Nephron (organoid): ENCODE results near the gene CCDC69.
A peak's percentile ranks its signal among the peaks of the same experiment; 100 is the strongest.
"Not testable (repeated sequence)": the region's sequence is repeated elsewhere in the genome, so short reads cannot be mapped to it uniquely, and the experiment has no call there.

Experiments used
- H3K27ac Mint-ChIP-seq, 3 experiments: 2 replicates each; pipeline ENCODE4 v1.8.0; 2020; ENCODE audit warnings: mixed read lengths in 3 of 3, mild to moderate bottlenecking in 2 of 3, moderate library complexity in 1 of 3
- H3K27me3 Mint-ChIP-seq: 2 replicates; pipeline ENCODE4 v1.8.0; 2021; ENCODE audit warnings: low read depth, mild to moderate bottlenecking, moderate library complexity, mixed read lengths
- H3K36me3 Mint-ChIP-seq: 2 replicates; pipeline ENCODE4 v1.8.0; 2020; ENCODE audit warnings: low read depth, mixed read lengths
- H3K4me1 Mint-ChIP-seq: 2 replicates; pipeline ENCODE4 v1.8.0; 2020; ENCODE audit warnings: mixed read lengths
- H3K4me3 Mint-ChIP-seq, 3 experiments: 2 replicates each; pipeline ENCODE4 v1.8.0; 2020; ENCODE audit warnings: mild to moderate bottlenecking in 3 of 3, mixed read lengths in 3 of 3, moderate library complexity in 2 of 3
- H3K9me3 Mint-ChIP-seq: 2 replicates; pipeline ENCODE4 v1.8.0; 2020; ENCODE audit warnings: mixed read lengths
- TF ChIP-seq, protein P1 (sequence below), 3 experiments: fragments of 200-600 bp; sonication (generic); IDR thresholded peaks; one replicate each; pipeline ENCODE4 v1.5.0; 2021; ENCODE audit warnings: antibody characterized with exemption in 3 of 3; ENCODE audit not compliant: unreplicated experiment in 3 of 3

CCDC69 gene

DNA sequence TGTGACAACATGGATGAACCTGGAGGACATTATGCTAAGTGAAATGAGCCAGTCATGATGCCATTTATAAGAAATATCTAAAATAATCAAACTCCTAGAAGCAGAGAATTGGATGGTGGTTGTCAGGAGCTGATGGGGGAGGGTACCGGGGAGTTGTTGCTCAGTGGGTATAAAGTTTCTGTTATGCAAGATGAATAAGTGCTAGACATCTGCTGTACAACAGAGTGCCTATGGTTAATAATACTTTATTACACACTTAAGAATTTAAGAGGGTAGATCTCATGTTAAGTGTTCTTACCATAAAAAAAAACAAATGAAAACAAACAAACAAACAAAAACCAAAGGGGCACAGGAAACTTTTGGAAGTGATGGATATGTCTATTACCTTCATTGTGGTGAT, 13.0 kb upstream of the CCDC69 start:
- H3K27me3 Mint-ChIP-seq, result peaks cover 20% of the 10 kb centered on the region
- H3K36me3 Mint-ChIP-seq, result no peaks in the 10 kb centered on the region
- H3K27ac Mint-ChIP-seq, result no peak overlapping the region
- peaks cover 35% of the 10 kb centered on the region for H3K4me1 Mint-ChIP-seq
- H3K9me3 Mint-ChIP-seq, result peaks cover 3% of the 10 kb centered on the region
- TF ChIP-seq, protein P1, sequence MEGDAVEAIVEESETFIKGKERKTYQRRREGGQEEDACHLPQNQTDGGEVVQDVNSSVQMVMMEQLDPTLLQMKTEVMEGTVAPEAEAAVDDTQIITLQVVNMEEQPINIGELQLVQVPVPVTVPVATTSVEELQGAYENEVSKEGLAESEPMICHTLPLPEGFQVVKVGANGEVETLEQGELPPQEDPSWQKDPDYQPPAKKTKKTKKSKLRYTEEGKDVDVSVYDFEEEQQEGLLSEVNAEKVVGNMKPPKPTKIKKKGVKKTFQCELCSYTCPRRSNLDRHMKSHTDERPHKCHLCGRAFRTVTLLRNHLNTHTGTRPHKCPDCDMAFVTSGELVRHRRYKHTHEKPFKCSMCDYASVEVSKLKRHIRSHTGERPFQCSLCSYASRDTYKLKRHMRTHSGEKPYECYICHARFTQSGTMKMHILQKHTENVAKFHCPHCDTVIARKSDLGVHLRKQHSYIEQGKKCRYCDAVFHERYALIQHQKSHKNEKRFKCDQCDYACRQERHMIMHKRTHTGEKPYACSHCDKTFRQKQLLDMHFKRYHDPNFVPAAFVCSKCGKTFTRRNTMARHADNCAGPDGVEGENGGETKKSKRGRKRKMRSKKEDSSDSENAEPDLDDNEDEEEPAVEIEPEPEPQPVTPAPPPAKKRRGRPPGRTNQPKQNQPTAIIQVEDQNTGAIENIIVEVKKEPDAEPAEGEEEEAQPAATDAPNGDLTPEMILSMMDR (IDR thresholded peaks at IDR 0.05; ENCODE audit: unreplicated experiment in 3 of 3), result no peak
- no peak overlapping the region for H3K4me3 Mint-ChIP-seq

DNA sequence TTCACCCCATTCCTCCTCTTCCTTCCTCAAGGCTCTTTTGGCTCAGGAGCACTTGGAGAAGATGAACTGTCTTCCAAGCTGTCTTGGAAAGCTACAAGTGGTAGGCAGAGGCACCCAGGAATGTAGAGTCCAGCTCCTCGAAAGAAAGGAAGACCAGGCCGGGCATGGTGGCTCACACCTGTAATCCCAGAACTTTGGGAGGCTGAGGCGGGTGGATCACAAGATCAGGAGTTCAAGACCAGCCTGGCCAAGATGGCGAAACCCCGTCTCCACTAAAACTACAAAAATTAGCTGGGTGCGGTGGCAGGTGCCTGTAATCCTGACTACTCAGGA, 11.3 kb upstream of the CCDC69 start:
- not testable (repeated sequence) for H3K4me3 Mint-ChIP-seq, H3K9me3 Mint-ChIP-seq, H3K27ac Mint-ChIP-seq, H3K36me3 Mint-ChIP-seq
- Mint-ChIP-seq H3K4me1 (peaks cover 35% of the 10 kb centered on the region), H3K27me3 (peaks cover 14% of the 10 kb centered on the region)

DNA sequence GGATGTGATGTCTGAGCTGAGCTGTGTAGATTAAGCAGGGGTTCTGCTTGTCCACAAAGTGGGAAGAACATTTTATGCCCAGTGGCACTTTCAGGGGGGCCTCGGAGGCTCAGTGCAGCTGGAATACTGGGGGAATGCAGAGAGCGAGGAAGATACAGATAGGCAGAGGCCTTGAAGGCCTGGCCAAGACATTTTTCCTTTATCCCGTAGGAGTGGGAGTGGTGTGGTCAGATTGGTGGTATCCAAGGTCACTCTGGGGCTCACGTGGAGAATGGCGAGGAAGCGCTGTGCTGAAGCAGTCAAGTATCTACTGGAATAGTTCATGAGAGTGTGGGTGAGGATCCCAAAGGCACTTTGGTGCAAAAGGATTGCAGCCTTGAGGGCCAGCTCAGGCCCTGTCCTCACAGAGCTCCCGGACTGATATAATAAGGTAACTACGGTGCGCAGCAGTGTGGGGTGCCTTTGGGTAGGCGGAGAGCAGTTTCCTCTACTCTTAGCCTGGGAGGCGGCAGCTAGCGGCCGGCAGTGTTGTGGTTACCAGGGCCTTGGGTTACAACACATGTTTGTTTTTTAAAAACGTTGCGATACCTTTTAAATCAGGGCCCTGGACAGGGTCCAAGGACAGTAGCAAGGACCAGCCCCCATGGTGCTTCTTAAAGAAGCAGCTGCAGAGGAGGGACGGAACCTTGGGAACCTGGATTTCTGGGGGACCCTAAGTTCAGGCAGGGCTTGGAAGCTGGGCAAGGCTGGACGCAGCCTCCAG, 10.8 kb upstream of the CCDC69 start:
- H3K27ac Mint-ChIP-seq, result no peak overlapping the region
- H3K4me1 Mint-ChIP-seq, result peaks cover 35% of the 10 kb centered on the region
- no peaks in the 10 kb centered on the region for H3K36me3 Mint-ChIP-seq
- H3K4me3 Mint-ChIP-seq, result peak overlapping the region in 2 of 3 experiments; percentile 3 to 17
- TF ChIP-seq, protein P1 (IDR thresholded peaks at IDR 0.05; ENCODE audit: unreplicated experiment in 3 of 3), result no peak
- H3K9me3 Mint-ChIP-seq, result no peaks in the 10 kb centered on the region
- H3K27me3 Mint-ChIP-seq, result peaks cover 16% of the 10 kb centered on the region

DNA sequence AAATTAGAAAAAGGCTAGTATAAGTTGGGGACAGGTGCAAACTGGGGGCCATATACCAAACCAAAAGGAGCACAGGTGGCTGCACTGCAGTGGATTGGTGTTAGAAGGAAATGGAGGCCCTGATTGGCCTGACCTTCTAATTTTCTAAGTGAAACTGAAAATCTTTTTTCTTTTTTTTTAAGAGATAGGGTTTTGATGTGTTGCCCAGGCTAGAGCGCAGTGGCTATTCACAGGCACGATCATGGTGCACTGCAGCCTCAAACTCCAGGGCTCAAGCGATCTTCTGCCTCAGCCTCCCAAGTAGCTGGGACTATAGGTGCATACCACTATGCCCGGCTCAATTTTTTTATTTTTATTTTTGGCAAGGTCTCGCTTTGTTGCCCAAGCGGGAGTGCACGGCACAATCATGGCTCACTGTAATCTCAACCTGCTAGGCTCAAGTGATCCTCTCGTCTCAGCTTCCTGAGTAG, 9.8 kb upstream of the CCDC69 start:
- peaks cover 20% of the 10 kb centered on the region for H3K27me3 Mint-ChIP-seq
- H3K27ac Mint-ChIP-seq, result no peak overlapping the region
- peaks cover 27% of the 10 kb centered on the region for H3K4me1 Mint-ChIP-seq
- no peaks in the 10 kb centered on the region for H3K9me3 Mint-ChIP-seq
- H3K36me3 Mint-ChIP-seq, result no peaks in the 10 kb centered on the region
- TF ChIP-seq, protein P1 (IDR thresholded peaks at IDR 0.05; ENCODE audit: unreplicated experiment in 3 of 3), result no peak
- H3K4me3 Mint-ChIP-seq, result no peak overlapping the region

DNA sequence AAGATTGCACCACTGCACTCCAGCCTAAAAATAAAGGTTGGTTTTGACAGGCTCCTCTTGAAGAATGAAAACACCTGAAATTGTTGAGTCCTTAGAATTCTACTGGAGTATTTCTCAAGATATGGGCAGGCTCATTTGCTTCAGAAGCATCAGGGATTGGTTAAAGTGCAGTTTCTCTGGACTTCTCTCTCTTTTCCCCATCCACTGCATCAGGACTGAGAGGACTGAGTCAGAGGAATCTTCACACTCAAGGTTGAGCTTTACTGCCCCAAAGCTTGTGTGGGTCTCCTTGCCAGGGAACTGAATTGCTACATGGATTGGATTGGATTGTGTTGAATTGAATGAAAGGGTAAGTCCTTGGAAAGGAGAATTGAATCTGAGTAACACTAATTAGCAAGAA, 7.5 kb upstream of the CCDC69 start:
- H3K27ac Mint-ChIP-seq, result no peak overlapping the region
- H3K27me3 Mint-ChIP-seq, result peaks cover 13% of the 10 kb centered on the region
- H3K4me1 Mint-ChIP-seq, result peaks cover 10% of the 10 kb centered on the region
- H3K9me3 Mint-ChIP-seq, result no peaks in the 10 kb centered on the region
- H3K36me3 Mint-ChIP-seq, result no peaks in the 10 kb centered on the region
- TF ChIP-seq, protein P1 (IDR thresholded peaks at IDR 0.05; ENCODE audit: unreplicated experiment in 3 of 3), result no peak
- no peak overlapping the region for H3K4me3 Mint-ChIP-seq

DNA sequence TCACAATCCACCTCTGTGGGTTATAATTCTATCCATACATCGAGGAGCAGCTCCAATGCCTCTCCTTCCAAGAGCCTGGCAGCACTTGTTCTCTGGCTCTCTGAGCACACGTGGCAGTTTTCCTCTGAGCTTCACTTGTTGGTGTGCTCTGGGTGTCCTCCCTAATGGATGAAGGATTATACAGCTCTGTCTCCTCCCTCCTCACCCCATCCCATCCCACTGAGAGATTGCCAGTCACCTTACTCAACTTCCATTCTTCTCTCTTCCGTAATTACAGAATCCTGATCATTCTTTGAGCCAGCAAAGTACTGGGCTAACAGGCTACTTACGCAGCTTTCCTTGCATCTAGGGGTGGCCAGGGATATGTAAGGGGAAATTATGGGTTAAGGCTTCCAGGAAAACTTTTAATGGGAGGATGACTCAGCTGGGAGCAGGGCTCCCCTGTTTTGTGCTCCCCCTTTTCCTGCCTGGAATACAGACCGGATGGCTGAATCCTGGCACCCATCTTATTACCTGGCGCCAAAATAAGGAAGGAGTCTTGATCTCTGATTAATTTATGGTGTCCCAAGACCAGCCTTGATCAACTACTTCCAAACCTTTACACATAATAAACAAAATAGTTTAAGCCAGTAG, 6.3 kb upstream of the CCDC69 start:
- no peak overlapping the region for H3K27ac Mint-ChIP-seq
- no peaks in the 10 kb centered on the region for H3K9me3 Mint-ChIP-seq
- TF ChIP-seq, protein P1 (IDR thresholded peaks at IDR 0.05; ENCODE audit: unreplicated experiment in 3 of 3), result no peak
- peaks cover 10% of the 10 kb centered on the region for H3K27me3 Mint-ChIP-seq
- H3K4me1 Mint-ChIP-seq, result peaks cover 10% of the 10 kb centered on the region
- no peaks in the 10 kb centered on the region for H3K36me3 Mint-ChIP-seq
- H3K4me3 Mint-ChIP-seq, result no peak overlapping the region
